Vagina (tissue), 2 donors: Measurements from ENCODE around the gene CAMK2B.

Experiments used
- POLR2A ChIP-seq, 2 donors: fragments of 450-650 bp; IDR thresholded peaks; one replicate each; pipeline ENCODE4 v1.6.1; 2017; ENCODE audit warnings: antibody characterized with exemption in 2 of 2, mild to moderate bottlenecking in 2 of 2, moderate library complexity in 2 of 2
- TF ChIP-seq, protein P1 (sequence below), 3 experiments: fragments of 450-650 bp in 2 of 3; fragments of 200-600 bp in 1 of 3; sonication (generic) in 1 of 3; IDR thresholded peaks; one replicate each; pipeline ENCODE4 v1.5.1; 2017 to 2019; ENCODE audit warnings: antibody characterized with exemption in 3 of 3, mild to moderate bottlenecking in 2 of 3, moderate library complexity in 2 of 3

DNA sequence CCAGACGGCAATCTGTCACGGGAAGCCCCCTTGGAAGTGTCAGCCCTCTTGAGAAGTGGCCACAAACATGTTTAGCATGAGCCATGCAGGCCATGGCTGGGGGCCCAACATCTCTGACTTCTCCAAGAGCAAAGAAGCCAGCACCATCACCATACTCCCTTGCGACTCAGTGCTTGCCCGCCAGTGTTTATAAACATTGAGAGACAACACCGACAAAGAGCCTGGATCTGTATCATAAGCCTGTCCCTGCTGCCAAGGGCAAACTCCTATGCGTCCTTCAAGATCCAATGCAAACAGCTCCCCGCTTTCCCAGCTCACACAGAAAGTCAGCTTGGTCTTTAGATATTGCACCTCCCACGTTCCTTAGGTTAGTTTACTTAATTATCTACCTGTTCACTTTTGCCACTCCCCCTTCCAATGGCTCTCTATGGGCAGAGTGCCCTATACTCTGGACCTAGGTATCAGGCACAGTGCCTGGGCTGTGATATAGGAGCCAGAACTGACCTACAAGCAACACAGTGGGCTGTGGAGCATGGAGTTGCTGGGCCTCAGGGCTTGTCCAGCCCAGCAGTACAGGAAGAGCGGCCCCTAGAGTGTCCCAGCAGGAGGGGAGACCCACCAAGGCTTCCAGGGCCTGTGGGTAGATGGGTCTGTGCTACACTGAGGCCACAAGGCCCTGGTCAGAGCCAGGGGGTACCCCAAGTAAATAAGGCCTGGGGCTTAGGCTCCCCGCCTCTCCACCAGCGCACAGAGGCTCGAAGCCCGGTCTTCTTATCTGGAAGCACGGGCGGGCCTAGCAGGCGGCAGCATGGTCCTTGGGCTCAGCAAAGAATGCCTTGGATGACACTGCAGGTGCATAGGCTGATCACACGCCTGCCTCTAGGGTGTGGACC is 37.7 kb downstream of the CAMK2B start:
- TF ChIP-seq POLR2A (IDR thresholded peaks at IDR 0.05), result no peak
- TF ChIP-seq, protein P1, sequence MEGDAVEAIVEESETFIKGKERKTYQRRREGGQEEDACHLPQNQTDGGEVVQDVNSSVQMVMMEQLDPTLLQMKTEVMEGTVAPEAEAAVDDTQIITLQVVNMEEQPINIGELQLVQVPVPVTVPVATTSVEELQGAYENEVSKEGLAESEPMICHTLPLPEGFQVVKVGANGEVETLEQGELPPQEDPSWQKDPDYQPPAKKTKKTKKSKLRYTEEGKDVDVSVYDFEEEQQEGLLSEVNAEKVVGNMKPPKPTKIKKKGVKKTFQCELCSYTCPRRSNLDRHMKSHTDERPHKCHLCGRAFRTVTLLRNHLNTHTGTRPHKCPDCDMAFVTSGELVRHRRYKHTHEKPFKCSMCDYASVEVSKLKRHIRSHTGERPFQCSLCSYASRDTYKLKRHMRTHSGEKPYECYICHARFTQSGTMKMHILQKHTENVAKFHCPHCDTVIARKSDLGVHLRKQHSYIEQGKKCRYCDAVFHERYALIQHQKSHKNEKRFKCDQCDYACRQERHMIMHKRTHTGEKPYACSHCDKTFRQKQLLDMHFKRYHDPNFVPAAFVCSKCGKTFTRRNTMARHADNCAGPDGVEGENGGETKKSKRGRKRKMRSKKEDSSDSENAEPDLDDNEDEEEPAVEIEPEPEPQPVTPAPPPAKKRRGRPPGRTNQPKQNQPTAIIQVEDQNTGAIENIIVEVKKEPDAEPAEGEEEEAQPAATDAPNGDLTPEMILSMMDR (IDR thresholded peaks at IDR 0.05), result no peak
